RWPE1 (cell line): ENCODE data around the gene CDK14.

ENCODE experiments used
- CTCF ChIA-PET: fragments of 350-600 bp; sonication (Branson Sonifier 250); formaldehyde crosslinking; extraction: SDS; loops from one replicate; lab custom pipeline; 2021; lab: Yijun Ruan, JAX
- POLR2A ChIA-PET: fragments of 400-600 bp; formaldehyde crosslinking; extraction: SDS; loops from one replicate; lab custom pipeline; 2020; ENCODE audit warnings: antibody characterized with exemption; ENCODE audit not compliant: low non-redundant PET; lab: Yijun Ruan, JAX
- DNase-seq: peaks from one replicate; pipeline ENCODE4 v3.0.0; 2012; ENCODE audit warnings: low spot score
- H3K27ac ChIP-seq: fragments of 450-650 bp; 2 replicates; pipeline ENCODE4 v1.5.1; 2017
- TF ChIP-seq, protein P1 (sequence below): fragments of 450-650 bp; conservative IDR thresholded peaks from 2 replicates; pipeline ENCODE4 v1.5.1; 2017; ENCODE audit warnings: low read depth, mild to moderate bottlenecking

The CDK14 gene

DNA sequence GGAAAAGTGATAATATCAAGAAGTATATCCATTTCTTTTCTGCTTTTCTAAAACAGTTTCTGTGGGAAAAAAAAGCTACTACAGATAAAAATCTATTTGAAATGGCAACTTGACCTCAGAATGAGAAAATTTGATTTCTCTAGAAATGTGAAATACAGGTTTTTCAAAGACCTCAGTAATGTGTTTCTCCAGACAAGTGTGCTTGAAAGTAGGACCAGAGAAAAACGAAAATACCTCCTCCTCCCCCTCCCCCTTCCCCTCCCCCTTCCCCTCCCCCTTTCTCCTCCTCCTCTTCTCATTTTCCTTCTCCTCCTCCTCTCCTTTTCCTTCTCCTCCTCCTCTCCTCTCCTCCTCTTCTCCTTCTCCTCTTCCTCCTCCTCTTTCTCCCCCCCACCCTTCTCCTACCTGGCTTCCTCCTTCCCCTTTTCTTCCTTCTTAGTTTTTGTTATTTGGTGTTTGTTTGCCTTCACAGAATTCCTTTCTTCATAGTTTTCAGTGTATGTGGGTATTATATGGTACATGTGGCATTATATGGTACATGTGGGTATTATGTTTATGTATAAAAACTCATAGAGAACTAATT lies 179.4 kb downstream of the CDK14 start:
- ChIA-PET POLR2A (no interaction called here), CTCF (no interaction called here)
- TF ChIP-seq, protein P1, sequence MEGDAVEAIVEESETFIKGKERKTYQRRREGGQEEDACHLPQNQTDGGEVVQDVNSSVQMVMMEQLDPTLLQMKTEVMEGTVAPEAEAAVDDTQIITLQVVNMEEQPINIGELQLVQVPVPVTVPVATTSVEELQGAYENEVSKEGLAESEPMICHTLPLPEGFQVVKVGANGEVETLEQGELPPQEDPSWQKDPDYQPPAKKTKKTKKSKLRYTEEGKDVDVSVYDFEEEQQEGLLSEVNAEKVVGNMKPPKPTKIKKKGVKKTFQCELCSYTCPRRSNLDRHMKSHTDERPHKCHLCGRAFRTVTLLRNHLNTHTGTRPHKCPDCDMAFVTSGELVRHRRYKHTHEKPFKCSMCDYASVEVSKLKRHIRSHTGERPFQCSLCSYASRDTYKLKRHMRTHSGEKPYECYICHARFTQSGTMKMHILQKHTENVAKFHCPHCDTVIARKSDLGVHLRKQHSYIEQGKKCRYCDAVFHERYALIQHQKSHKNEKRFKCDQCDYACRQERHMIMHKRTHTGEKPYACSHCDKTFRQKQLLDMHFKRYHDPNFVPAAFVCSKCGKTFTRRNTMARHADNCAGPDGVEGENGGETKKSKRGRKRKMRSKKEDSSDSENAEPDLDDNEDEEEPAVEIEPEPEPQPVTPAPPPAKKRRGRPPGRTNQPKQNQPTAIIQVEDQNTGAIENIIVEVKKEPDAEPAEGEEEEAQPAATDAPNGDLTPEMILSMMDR = no peak
- no peak overlapping the region for H3K27ac ChIP-seq
- no peak for DNase-seq

DNA sequence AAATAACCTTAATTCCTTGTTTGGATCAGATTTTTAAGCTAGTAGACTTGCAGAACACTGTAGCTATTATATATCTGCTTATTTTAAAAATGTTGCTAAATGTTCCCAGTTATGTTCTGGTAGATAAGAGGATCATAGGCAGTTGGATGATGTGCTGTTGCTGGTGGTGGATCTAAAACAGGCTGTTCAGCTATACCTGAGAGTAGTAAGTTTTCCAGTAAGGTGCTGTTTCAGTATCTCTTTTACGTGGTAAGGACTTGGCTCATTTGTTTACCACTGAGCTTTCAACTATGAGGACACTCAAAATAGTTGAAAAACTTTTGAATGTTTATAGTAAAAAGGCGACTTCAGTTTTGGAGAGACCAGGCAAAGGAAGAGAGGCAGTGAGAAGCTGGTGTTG lies 180.9 kb downstream of the CDK14 start:
- TF ChIP-seq, protein P1 = no peak
- ChIA-PET POLR2A (no interaction called here), CTCF (no interaction called here)
- DNase-seq = no peak
- no peak overlapping the region for H3K27ac ChIP-seq

DNA sequence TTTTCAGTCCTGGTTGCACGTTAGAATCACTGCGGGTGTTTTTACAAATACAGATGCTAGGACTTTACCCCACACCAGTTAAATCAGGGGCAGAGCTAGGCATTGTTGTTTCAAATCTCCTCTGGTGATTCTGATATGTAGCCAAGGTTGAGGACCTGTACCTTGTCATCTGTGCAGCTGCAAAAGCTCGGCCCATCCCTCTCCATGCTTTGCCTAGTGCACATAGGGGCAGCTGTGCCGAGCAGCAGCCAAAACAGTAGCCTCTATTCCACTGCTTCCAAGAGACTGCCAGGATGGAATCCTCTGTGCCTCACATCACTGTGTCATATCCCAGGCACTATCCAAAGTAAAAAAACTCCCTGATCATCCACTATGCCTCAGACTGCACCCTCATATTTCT lies 181.3 kb downstream of the CDK14 start:
- ChIA-PET POLR2A (no interaction called here), CTCF (no interaction called here)
- H3K27ac ChIP-seq = no peak overlapping the region
- no peak for DNase-seq
- TF ChIP-seq, protein P1 = no peak

DNA sequence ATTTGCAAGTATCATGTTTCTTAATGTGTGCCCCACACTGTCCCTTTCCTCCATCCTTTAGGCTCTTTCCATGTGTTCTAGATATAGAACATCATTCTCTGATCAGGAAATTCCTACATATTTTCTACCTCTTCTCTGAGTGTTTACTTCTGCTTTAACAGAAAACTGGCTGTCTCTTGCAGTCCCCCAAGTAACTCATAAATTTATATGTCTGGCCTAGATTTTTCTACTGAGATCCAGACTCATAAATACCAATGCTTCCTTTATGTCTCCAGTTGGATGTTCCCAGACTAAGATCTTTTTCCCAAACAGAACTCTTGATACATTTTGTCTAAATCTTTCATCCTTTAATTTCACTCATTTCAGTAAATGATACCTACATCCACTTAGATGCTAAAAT lies 181.8 kb downstream of the CDK14 start:
- ChIA-PET POLR2A (no interaction called here), CTCF (no interaction called here)
- no peak overlapping the region for H3K27ac ChIP-seq
- TF ChIP-seq, protein P1 = no peak
- DNase-seq = no peak

DNA sequence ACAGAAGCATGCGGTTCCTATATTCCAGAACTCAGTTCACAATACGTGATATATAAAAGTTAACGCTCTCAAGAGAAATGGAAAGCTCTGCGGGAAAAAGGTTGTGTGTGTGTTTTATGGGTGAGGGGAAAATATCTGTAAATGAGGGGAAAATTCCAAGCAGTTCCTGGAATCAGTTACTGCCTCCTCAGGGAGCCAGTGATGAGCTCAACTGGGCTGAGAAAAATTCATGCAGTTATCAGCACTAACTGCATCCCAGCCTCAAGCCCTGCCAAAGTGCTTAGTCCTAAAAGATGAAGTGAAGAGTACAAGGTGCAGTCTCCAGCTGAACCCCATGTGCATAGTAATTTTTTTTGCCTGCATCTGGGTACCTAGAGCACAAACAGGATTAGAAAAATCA lies 191.9 kb downstream of the CDK14 start:
- TF ChIP-seq, protein P1 = no peak
- ChIA-PET CTCF (no interaction called here), POLR2A (no interaction called here)
- no peak overlapping the region for H3K27ac ChIP-seq
- DNase-seq = no peak

DNA sequence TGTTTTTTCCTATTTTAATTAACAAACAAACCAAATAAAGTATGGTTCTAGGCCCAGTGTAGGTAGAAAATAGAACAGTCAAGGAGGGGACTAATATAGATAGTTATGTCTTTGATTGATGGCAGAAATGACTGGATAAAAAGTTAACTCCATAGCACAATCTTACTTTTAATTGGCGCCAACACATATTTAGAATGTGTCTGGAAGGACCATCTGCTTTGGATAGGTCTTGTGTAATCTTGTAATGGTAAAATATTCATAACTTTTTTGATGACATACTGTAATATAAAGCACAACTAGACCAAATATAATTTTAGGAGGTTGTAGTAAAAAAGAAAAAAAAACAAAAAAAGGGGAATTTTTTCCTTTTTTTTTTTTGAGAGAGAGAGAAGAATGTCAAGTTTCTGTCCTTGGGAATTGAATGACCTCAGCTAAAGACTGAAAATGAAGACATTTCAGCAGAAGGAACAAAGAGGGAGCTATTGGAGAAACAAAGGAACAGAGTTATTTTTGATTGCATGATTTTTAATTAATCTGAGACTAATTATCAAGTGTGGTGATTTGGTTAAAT lies 193.7 kb downstream of the CDK14 start:
- CTCF ChIA-PET = no interaction called here
- TF ChIP-seq, protein P1 = no peak
- no peak overlapping the region for H3K27ac ChIP-seq
- POLR2A ChIA-PET = no interaction called here
- no peak for DNase-seq
